Transverse colon (tissue), 4 donors: Measurements from ENCODE around the gene IL12RB1. TPM values are rescaled to one million over a fixed set of nuclear protein-coding genes. Genes with fewer than 3 reads are reported as not detected.

Experiments used
- DNase-seq: peaks from one replicate; pipeline ENCODE4 v3.0.0-alpha.2; 2019
- H3K27ac ChIP-seq, 4 donors: fragments of 200-600 bp; sonication (generic); 2 replicates each; pipeline ENCODE4 v1.5.1; 2016 to 2018; ENCODE audit warnings: inconsistent platforms in 4 of 4
- H3K27me3 ChIP-seq: fragments of 200-600 bp; sonication (generic); 2 replicates; pipeline ENCODE4 v1.5.1; 2017; ENCODE audit warnings: inconsistent platforms
- H3K36me3 ChIP-seq, 4 donors: fragments of 200-600 bp; sonication (generic); 2 replicates each; pipeline ENCODE4 v1.5.1; 2017 to 2019; ENCODE audit warnings: inconsistent platforms in 4 of 4
- H3K4me1 ChIP-seq, 4 donors: fragments of 200-600 bp; sonication (generic); 2 replicates each; pipeline ENCODE4 v1.5.1; 2017 to 2020; ENCODE audit warnings: inconsistent platforms in 4 of 4
- H3K4me3 ChIP-seq, 4 donors: fragments of 200-600 bp; sonication (generic); 1 replicate in 1 of 4; 2 replicates in 3 of 4; pipeline versions ENCODE4 v1.5.1 to v1.6.1; 2017 to 2019; ENCODE audit warnings: inconsistent platforms in 4 of 4
- H3K9me3 ChIP-seq, 2 donors: fragments of 200-600 bp; sonication (generic); 2 replicates each; pipeline ENCODE4 v1.5.1; 2017 to 2019; ENCODE audit warnings: inconsistent platforms in 2 of 2
- CTCF ChIP-seq, 5 experiments: fragments of 200-600 bp in 3 of 5; fragments of 450-650 bp in 2 of 5; sonication (generic) in 3 of 5; IDR thresholded peaks; 1 replicate in 2 of 5; 2 replicates in 3 of 5; pipeline ENCODE4 v1.5.1; 2016 to 2017; ENCODE audit warnings: antibody characterized with exemption in 5 of 5, inconsistent platforms in 3 of 5, mild to moderate bottlenecking in 2 of 5, moderate library complexity in 1 of 5
- EP300 ChIP-seq: sonication (generic); formaldehyde crosslinking; IDR thresholded peaks from one replicate; pipeline ENCODE4 v1.6.1; 2017; ENCODE audit warnings: antibody characterized with exemption, low read depth
- POLR2A ChIP-seq: fragments of 450-650 bp; IDR thresholded peaks from one replicate; pipeline ENCODE4 v1.6.1; 2016; ENCODE audit warnings: antibody characterized with exemption, mild to moderate bottlenecking, moderate library complexity
- POLR2AphosphoS5 ChIP-seq, 3 donors: sonication (generic); formaldehyde crosslinking; IDR thresholded peaks; one replicate each; pipeline ENCODE4 v1.6.1; 2016; ENCODE audit warnings: antibody characterized with exemption in 3 of 3
- WGBS, 2 donors: methylation state at CpG; one replicate each; pipeline ENCODE4 v1.1.5; 2018; ENCODE audit warnings: low coverage in 1 of 2; 5-methylcytosine and 5-hydroxymethylcytosine counted together
- in situ Hi-C, 4 donors: fragments of 200-750 bp; cut with MboI; loops; one replicate each; pipeline versions ENCODE4 v1.15.0 to v1.15.1; 2017; ENCODE audit warnings: low sequenced_read_pairs in 3 of 4, low pct_ligation_motif_present in 1 of 4, low pct_unique_long_range_greater_than_20kb in 1 of 4
- intact Hi-C: fragments of 100-400 bp; cut with DNase I; formaldehyde crosslinking; loops from one replicate; pipeline ENCODE4 v1.15.1; 2023; ENCODE audit warnings: low total_unique reads
- total RNA-seq, 4 donors: library from RNA; depleted of rRNA; stranded (reverse); fragments of >200 nt; gene quantifications; one replicate each; pipeline ENCODE4 v1.1.0, GENCODE V29; 2016

The IL12RB1 gene
- total RNA-seq, 4 donors from 2014 or later, result 0.55 to 2.1 TPM; not detected in 2

GRCh38 chr19:18102916-18103542 lies 16.3 kb upstream of the IL12RB1 start:
- no peak for DNase-seq
- H3K9me3 ChIP-seq, result no peaks in the 10 kb centered on the region
- in situ Hi-C loops (no loop called here), intact Hi-C loops (no loop called here)
- no peak overlapping the region for H3K27ac ChIP-seq
- peaks cover 35% of the 10 kb centered on the region for H3K27me3 ChIP-seq
- no peak overlapping the region for H3K4me3 ChIP-seq
- H3K36me3 ChIP-seq, result no peaks in the 10 kb centered on the region
- peaks cover 4 to 26% (median 23%) of the 10 kb centered on the region in 4 donors for H3K4me1 ChIP-seq
- WGBS, 2 donors, result 74 to 87% methylated on average over 9 to 15 of the region's 15 CpGs
- TF ChIP-seq EP300 (no peak), CTCF (IDR thresholded peaks at IDR 0.05) (no peak), POLR2AphosphoS5 (IDR thresholded peaks at IDR 0.05) (no peak), POLR2A (no peak)

DNA sequence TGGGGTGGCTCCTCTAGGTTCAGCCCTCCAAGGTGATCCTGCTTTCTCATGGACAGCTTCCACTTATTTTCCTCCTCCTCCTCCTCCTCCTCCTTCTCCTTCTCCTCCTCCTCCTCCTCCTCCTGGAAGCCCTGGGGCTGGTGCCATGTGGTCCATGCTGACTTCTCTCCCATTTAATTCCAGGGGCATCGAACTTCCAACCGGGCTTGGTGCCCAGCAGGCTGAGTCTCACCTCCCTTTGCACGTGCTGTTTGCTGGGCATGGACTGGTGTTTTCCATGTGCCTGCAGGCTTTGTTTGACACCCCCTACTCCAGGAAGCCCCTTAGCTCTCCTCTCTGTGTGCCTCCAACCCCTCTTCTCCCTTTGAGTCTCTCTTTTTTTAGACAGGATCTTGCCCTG lies 14.5 kb upstream of the IL12RB1 start:
- DNase-seq, result no peak
- Histone ChIP-seq H3K27me3 (peaks cover 37% of the 10 kb centered on the region), H3K36me3 (no peaks in the 10 kb centered on the region), H3K9me3 (no peaks in the 10 kb centered on the region), H3K4me3 (no peak overlapping the region), H3K4me1 (peaks cover 7 to 33% (median 27%) of the 10 kb centered on the region in 4 donors), H3K27ac (no peak overlapping the region)
- WGBS, 2 donors, result 69% methylated on average over 3 of the region's 3 CpGs; no CpG with 5 or more reads in 1 of the 2 donors
- TF ChIP-seq EP300, result no peak
- TF ChIP-seq POLR2A, result no peak
- no peak for TF ChIP-seq POLR2AphosphoS5 (IDR thresholded peaks at IDR 0.05)
- TF ChIP-seq CTCF (IDR thresholded peaks at IDR 0.05), result no peak
- intact Hi-C loops (no loop called here), in situ Hi-C loops (no loop called here)

DNA sequence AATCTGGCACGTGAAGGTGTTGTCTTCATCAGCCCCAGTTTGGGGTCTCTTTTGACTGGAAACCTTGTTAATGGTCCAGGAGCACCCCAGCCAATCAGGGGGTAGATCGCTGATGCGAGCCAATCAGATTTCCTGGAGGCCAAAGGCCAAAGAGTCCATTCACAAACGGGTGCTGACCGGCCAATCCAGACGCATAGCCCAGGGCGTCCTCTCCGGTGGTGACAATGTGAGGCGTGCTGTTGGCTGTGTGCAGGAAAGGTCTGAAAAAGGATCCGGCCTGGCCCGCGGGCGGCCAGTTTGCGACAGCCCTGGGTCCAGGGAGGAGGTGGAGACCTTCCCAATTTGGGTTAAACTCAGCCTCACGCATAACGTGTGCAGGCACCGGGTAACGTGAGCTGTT lies 14.0 kb upstream of the IL12RB1 start:
- in situ Hi-C loops (no loop called here), intact Hi-C loops (no loop called here)
- H3K9me3 ChIP-seq, result no peaks in the 10 kb centered on the region
- DNase-seq, result no peak
- peaks cover 7 to 33% (median 27%) of the 10 kb centered on the region in 4 donors for H3K4me1 ChIP-seq
- H3K27me3 ChIP-seq, result peaks cover 37% of the 10 kb centered on the region
- no peaks in the 10 kb centered on the region for H3K36me3 ChIP-seq
- TF ChIP-seq POLR2A (no peak), CTCF (IDR thresholded peaks at IDR 0.05) (no peak), EP300 (no peak), POLR2AphosphoS5 (IDR thresholded peaks at IDR 0.05) (no peak)
- no peak overlapping the region for H3K4me3 ChIP-seq
- WGBS, 2 donors, result 63 to 69% methylated on average over 1 to 18 of the region's 18 CpGs
- no peak overlapping the region for H3K27ac ChIP-seq

DNA sequence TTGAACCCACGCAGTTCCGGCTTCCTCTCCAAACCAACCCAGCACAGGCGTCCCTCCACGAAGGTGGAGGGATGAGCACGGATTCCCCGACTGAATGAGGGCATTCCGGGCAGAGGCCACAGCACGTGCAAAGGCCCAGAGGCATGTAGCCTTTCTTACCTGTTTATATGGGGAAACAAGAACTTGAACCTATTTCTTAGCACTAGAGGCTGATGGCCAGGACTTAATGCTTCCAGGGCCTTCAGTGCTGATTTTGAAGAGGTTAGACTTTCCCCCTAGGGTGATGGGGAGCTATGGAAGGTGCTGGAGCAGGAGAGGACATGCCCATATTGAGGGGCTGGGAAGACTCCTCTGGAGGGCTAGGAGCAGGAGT lies 12.9 kb upstream of the IL12RB1 start:
- intact Hi-C loops (no loop called here), in situ Hi-C loops (no loop called here)
- Histone ChIP-seq H3K27me3 (peaks cover 37% of the 10 kb centered on the region), H3K4me3 (peak overlapping the region in 1 of 4 donors; percentile 52), H3K4me1 (peaks cover 7 to 29% (median 24%) of the 10 kb centered on the region in 4 donors), H3K9me3 (no peaks in the 10 kb centered on the region), H3K27ac (no peak overlapping the region), H3K36me3 (no peaks in the 10 kb centered on the region)
- no peak for TF ChIP-seq POLR2AphosphoS5 (IDR thresholded peaks at IDR 0.05)
- TF ChIP-seq CTCF (IDR thresholded peaks at IDR 0.05), result no peak
- no peak for TF ChIP-seq POLR2A
- WGBS, 2 donors, result 59% methylated on average over 8 of the region's 8 CpGs; no CpG with 5 or more reads in 1 of the 2 donors
- no peak for DNase-seq
